IMR-90 (cell line): ENCODE measurements around the gene PNKP. TPM values are rescaled to one million over a fixed set of nuclear protein-coding genes. Genes with fewer than 3 reads are reported as not detected.

ENCODE experiments used
- ATAC-seq: fragments of 200-7000 bp; cut with Tn5 transposase; 2 replicates; pipeline ENCODE4 v1.9.1; 2020; ENCODE audit warnings: low read depth, mild to moderate bottlenecking, moderate library complexity
- BruUV-seq: library from RNA; stranded (reverse); fragments of 400-500 nt; replicated peaks from 2 replicates; lab custom pipeline; 2021; lab: Mats Ljungman, UMichigan
- CTCF ChIA-PET: fragments of 300-600 bp; formaldehyde crosslinking; extraction: SDS; loops from one replicate; lab custom pipeline; 2021; ENCODE audit warnings: antibody characterized with exemption; lab: Yijun Ruan, JAX
- POLR2A ChIA-PET: fragments of 300-600 bp; sonication (Branson Sonifier 250); formaldehyde crosslinking; loops from one replicate; lab custom pipeline; 2022; ENCODE audit warnings: antibody characterized with exemption; ENCODE audit not compliant: unreplicated experiment; lab: Charles Lee
- DNase-seq: peaks from one replicate; pipeline ENCODE4 v3.0.0; 2013
- H2AFZ ChIP-seq: replicated peaks from 2 replicates; pipeline ENCODE3; 2013; ENCODE audit warnings: low read length, mild to moderate bottlenecking; ENCODE audit not compliant: poor library complexity
- H2AK5ac ChIP-seq: 2 replicates; pipeline ENCODE4 v1.6.1; 2013; ENCODE audit warnings: low read depth, low read length, inconsistent platforms
- H2AK9ac ChIP-seq: replicated peaks from 2 replicates; pipeline ENCODE3; 2013; ENCODE audit warnings: mild to moderate bottlenecking, low read depth, low read length, moderate library complexity; ENCODE audit not compliant: poor library complexity
- H2BK120ac ChIP-seq: 2 replicates; pipeline ENCODE4 v1.6.1; 2013; ENCODE audit warnings: low read depth, low read length, inconsistent platforms
- H2BK15ac ChIP-seq: 3 replicates; pipeline ENCODE4 v1.6.1; 2013; ENCODE audit warnings: low read depth, low read length, inconsistent platforms
- H2BK20ac ChIP-seq: 2 replicates; pipeline ENCODE4 v1.6.1; 2013; ENCODE audit warnings: low read depth, mild to moderate bottlenecking, inconsistent platforms, low read length, moderate library complexity
- H2BK5ac ChIP-seq: 2 replicates; pipeline ENCODE4 v1.6.1; 2013; ENCODE audit warnings: mild to moderate bottlenecking, low read depth, low read length, inconsistent platforms; ENCODE audit not compliant: poor library complexity, severe bottlenecking
- H3K14ac ChIP-seq: replicated peaks from 2 replicates; pipeline ENCODE4 v1.6.1; 2013; ENCODE audit warnings: low read depth, low read length, inconsistent platforms
- H3K18ac ChIP-seq: 2 replicates; pipeline ENCODE4 v1.6.1; 2013; ENCODE audit warnings: low read depth, low read length, control low read depth
- H3K23ac ChIP-seq: 2 replicates; pipeline ENCODE4 v1.6.1; 2013; ENCODE audit warnings: low read depth, low read length, inconsistent platforms
- H3K27ac ChIP-seq: 2 replicates; pipeline ENCODE4 v1.5.1; 2013; ENCODE audit warnings: mild to moderate bottlenecking, control low read depth, low read length; ENCODE audit not compliant: insufficient read depth
- H3K27me3 ChIP-seq: 2 replicates; pipeline ENCODE4 v1.6.1; 2013; ENCODE audit warnings: low read length; ENCODE audit not compliant: control insufficient read depth, insufficient read depth
- H3K36me3 ChIP-seq: 2 replicates; pipeline ENCODE4 v1.6.1; 2013; ENCODE audit warnings: low read length, mixed read lengths; ENCODE audit not compliant: control insufficient read depth, insufficient read depth
- H3K4ac ChIP-seq: 2 replicates; pipeline ENCODE4 v1.6.1; 2013; ENCODE audit warnings: low read depth, low read length, inconsistent platforms
- H3K4me1 ChIP-seq: 2 replicates; pipeline ENCODE4 v1.6.1; 2013; ENCODE audit warnings: low read length, mixed read lengths; ENCODE audit not compliant: control insufficient read depth, insufficient read depth
- H3K4me2 ChIP-seq: 2 replicates; pipeline ENCODE4 v1.6.1; 2013; ENCODE audit warnings: low read depth, mild to moderate bottlenecking, control low read depth, low read length, moderate library complexity
- H3K4me3 ChIP-seq: 2 replicates; pipeline ENCODE4 v1.5.1; 2013; ENCODE audit warnings: low read depth, mild to moderate bottlenecking, control low read depth, low read length, moderate library complexity; ENCODE audit not compliant: insufficient read depth
- H3K56ac ChIP-seq: 2 replicates; pipeline ENCODE4 v1.6.1; 2013; ENCODE audit warnings: low read length, inconsistent platforms; ENCODE audit not compliant: insufficient read depth; ENCODE audit errors: extremely low read depth
- H3K79me1 ChIP-seq, 2 experiments: 2 replicates each; pipeline ENCODE4 v1.6.1; 2013; ENCODE audit warnings: low read length in 2 of 2, inconsistent platforms in 1 of 2, low read depth in 1 of 2
- H3K9ac ChIP-seq: 2 replicates; pipeline ENCODE4 v1.6.1; 2013; ENCODE audit warnings: low read depth, low read length, control low read depth
- H3K9me1 ChIP-seq: 2 replicates; pipeline ENCODE4 v1.6.1; 2013; ENCODE audit warnings: low read length, inconsistent platforms; ENCODE audit not compliant: insufficient read depth
- H3K9me3 ChIP-seq: 2 replicates; pipeline ENCODE4 v1.6.1; 2013; ENCODE audit warnings: low read length; ENCODE audit not compliant: control insufficient read depth, insufficient read depth
- H4K20me1 ChIP-seq: 2 replicates; pipeline ENCODE4 v1.6.1; 2013; ENCODE audit warnings: low read length, inconsistent platforms; ENCODE audit not compliant: insufficient read depth
- H4K5ac ChIP-seq: 2 replicates; pipeline ENCODE4 v1.6.1; 2013; ENCODE audit warnings: mild to moderate bottlenecking, low read depth, low read length, control low read depth
- H4K8ac ChIP-seq, 2 experiments: 2 replicates each; pipeline ENCODE4 v1.6.1; 2013; ENCODE audit warnings: low read depth in 2 of 2, low read length in 2 of 2, control low read depth in 1 of 2, inconsistent platforms in 1 of 2
- H4K91ac ChIP-seq: 2 replicates; pipeline ENCODE4 v1.6.1; 2013; ENCODE audit warnings: low read depth, low read length, inconsistent platforms; ENCODE audit not compliant: insufficient read depth
- BHLHE40 ChIP-seq: fragments of 150-350 bp; IDR thresholded peaks from 2 replicates; pipeline ENCODE4 v1.6.1; 2016; ENCODE audit warnings: mild to moderate bottlenecking, low read depth, low read length
- CHD1 ChIP-seq: IDR thresholded peaks from 2 replicates; pipeline ENCODE4 v1.6.1; 2012; ENCODE audit warnings: low read depth, low read length, improper control_type of control experiment
- CTCF ChIP-seq: conservative IDR thresholded peaks from 2 replicates; pipeline ENCODE4 v1.5.1; 2012; ENCODE audit warnings: mild to moderate bottlenecking, low read depth, low read length, improper control_type of control experiment
- ELK1 ChIP-seq: fragments of 150-350 bp; IDR thresholded peaks from 2 replicates; pipeline ENCODE4 v1.6.1; 2016; ENCODE audit warnings: low read depth, mild to moderate bottlenecking, low read length, moderate library complexity, borderline replicate concordance
- FOS ChIP-seq: fragments of 150-350 bp; IDR thresholded peaks from 2 replicates; pipeline ENCODE4 v1.6.1; 2016; ENCODE audit warnings: low read depth, low read length
- NFE2L2 ChIP-seq: fragments of 150-350 bp; IDR thresholded peaks from 2 replicates; pipeline ENCODE4 v1.6.1; 2016; ENCODE audit warnings: low read depth, mild to moderate bottlenecking, low read length
- RCOR1 ChIP-seq: IDR thresholded peaks from 2 replicates; pipeline ENCODE4 v1.6.1; 2012; ENCODE audit warnings: mild to moderate bottlenecking, low read length, improper control_type of control experiment; ENCODE audit not compliant: insufficient replicate concordance
- SMC3 ChIP-seq: fragments of 150-350 bp; IDR thresholded peaks from 2 replicates; pipeline ENCODE4 v1.6.1; 2016; ENCODE audit warnings: low read depth, mild to moderate bottlenecking, antibody characterized with exemption, low read length, moderate library complexity
- USF2 ChIP-seq: fragments of 150-350 bp; IDR thresholded peaks from 2 replicates; pipeline ENCODE4 v1.6.1; 2017; ENCODE audit warnings: mild to moderate bottlenecking, antibody characterized with exemption, low read length, low read depth
- WGBS, 2 experiments: methylation state at CpG; one replicate each; pipeline versions ENCODE4 v1.1.5 to v1.1.7; 2013; ENCODE audit warnings: missing lambda C conversion rate in 2 of 2; ENCODE audit not compliant: insufficient read length in 1 of 2; ENCODE audit errors: extremely low coverage in 2 of 2; 5-methylcytosine and 5-hydroxymethylcytosine counted together
- dilution Hi-C: fragments of 300-500 bp; cut with HindIII; formaldehyde crosslinking; loops from one replicate; pipeline ENCODE4 v1.14.3; 2018; ENCODE audit warnings: low sequenced_read_pairs; ENCODE audit not compliant: unreplicated experiment
- in situ Hi-C: fragments of 300-500 bp; cut with MboI; formaldehyde crosslinking; loops from 3 replicates; pipeline ENCODE4 v1.14.3; 2019; ENCODE audit warnings: low sequenced_read_pairs, inconsistent platforms, mixed read lengths
- intact Hi-C: fragments of 100-400 bp; cut with micrococcal nuclease; formaldehyde crosslinking; loops from 2 replicates; pipeline ENCODE4 v1.10.0; 2022
- polyA plus RNA-seq, 3 experiments: library from polyadenylated mRNA; depleted of rRNA; stranded (reverse); fragments of >200 nt; gene quantifications; 2 replicates each; pipeline ENCODE4 v1.2.3, GENCODE V29; 2012; ENCODE audit warnings: low replicate concordance in 1 of 3
- total RNA-seq: library from RNA; depleted of rRNA; stranded (reverse); fragments of >200 nt; gene quantifications from 2 replicates; pipeline ENCODE4 v1.2.3, GENCODE V29; 2012

Gene PNKP
- total and polyA plus RNA-seq, 2 of the 4 experiments (the other 2 are of a cell fraction): 14.2 to 25.0 TPM

- no peak for TF ChIP-seq RCOR1
- peak; percentile 99 for TF ChIP-seq BHLHE40
- no peak; the same call in 1 of the 2 replicates for TF ChIP-seq FOS
Observed at GRCh38 chr19:49877020-49877878, 9.9 kb upstream of the PNKP start, which contains the start of the genes AKT1S1 and TBC1D17 (continued).

GRCh38 chr19:49876422-49877019, 9.1 kb upstream of the PNKP start:
- Histone ChIP-seq H2AFZ (peak overlapping the region; percentile 99), H4K5ac (peak overlapping the region; percentile 98), H3K9me1 (peaks cover 10% of the 10 kb centered on the region), H3K4ac (peak overlapping the region; percentile 99), H3K18ac (peak overlapping the region; percentile 92), H3K27me3 (no peaks in the 10 kb centered on the region), H3K56ac (peak overlapping the region; percentile 99), H3K36me3 (peaks cover 18% of the 10 kb centered on the region; the same call in 1 of the 2 replicates), H3K27ac (peak overlapping the region; percentile 97), H3K9ac (peak overlapping the region; percentile 97), H2AK9ac (peak overlapping the region; percentile 100), H3K4me3 (peak overlapping the region; percentile 63), H3K4me1 (peaks cover 7% of the 10 kb centered on the region), H3K4me2 (peak overlapping the region; percentile 99), H4K91ac (peak overlapping the region; percentile 99), H2AK5ac (peak overlapping the region; percentile 97), H2BK20ac (peak overlapping the region; percentile 99), H4K8ac (peak overlapping the region; percentile 97 to 99), H3K23ac (peak overlapping the region; percentile 99), H2BK5ac (peak overlapping the region; percentile 97), H3K79me1 (peaks cover 27 to 57% of the 10 kb centered on the region in 2 experiments), H2BK15ac (peak overlapping the region; percentile 100), H4K20me1 (no peaks in the 10 kb centered on the region; the same call in 1 of the 2 replicates), H3K9me3 (no peaks in the 10 kb centered on the region), H2BK120ac (peak overlapping the region; percentile 99), H3K14ac (peak overlapping the region; percentile 100)
- 0% methylated on average over 37 of the region's 46 CpGs; no CpG with 5 or more reads in 1 of the 2 experiments for WGBS, 2 experiments
- BruUV-seq: no TSS peak
- POLR2A ChIA-PET: interaction anchor here (0.6 to 1.3 kb wide), 2 partner anchors 12 kb away, joined by 6 to 9 read pairs; no protein-coding TSS in a partner anchor
- ATAC-seq (peak; percentile 64), DNase-seq (peak; percentile 99)
- intact Hi-C loops: loop anchor here (5.0 kb wide), 1 partner anchor 151 kb away; the partner anchor contains the start of genes VRK3 and ZNF473
- dilution Hi-C loops: no loop called here
- in situ Hi-C loops: no loop called here
- CTCF ChIA-PET: no interaction called here
- TF ChIP-seq CHD1 (peak; percentile 73; the same call in 1 of the 2 replicates), SMC3 (no peak), BHLHE40 (peak; percentile 80), USF2 (peak; percentile 73), CTCF (no peak), NFE2L2 (no peak), ELK1 (no peak)
